NCI-H2107 treated with DMSO at 0.1 percent for 48 hours (cell line): ENCODE measurements around the gene ZFP1.
"Not testable (repeated sequence)": the region's sequence is repeated elsewhere in the genome, so short reads cannot be mapped to it uniquely, and the experiment has no call there.

Source experiments
- DNase-seq: peaks from one replicate; lab custom pipeline; 2025; ENCODE audit not compliant: unreplicated experiment; lab: John Stamatoyannopoulos, UW

ZFP1 gene

DNA sequence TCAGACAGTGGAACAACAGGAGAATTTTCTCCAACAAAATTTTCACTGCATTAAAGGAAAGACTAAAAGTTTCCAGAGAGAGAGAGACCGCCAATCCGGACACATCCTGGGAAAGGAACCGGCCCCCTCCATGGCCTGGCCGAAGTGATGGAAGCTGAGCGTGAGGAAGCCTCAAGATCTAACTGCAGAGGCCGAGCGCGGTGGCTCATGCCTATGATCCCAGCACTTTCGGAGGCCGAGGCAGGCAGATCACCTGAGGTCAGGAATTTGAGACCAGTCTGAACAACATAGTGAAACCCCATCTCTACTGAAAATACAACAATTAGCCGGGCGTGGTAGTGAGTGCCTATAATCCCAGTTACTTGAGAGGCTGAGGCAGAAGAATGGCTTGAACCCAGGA, 54.8 kb downstream of the ZFP1 start:
- DNase-seq: no peak

DNA sequence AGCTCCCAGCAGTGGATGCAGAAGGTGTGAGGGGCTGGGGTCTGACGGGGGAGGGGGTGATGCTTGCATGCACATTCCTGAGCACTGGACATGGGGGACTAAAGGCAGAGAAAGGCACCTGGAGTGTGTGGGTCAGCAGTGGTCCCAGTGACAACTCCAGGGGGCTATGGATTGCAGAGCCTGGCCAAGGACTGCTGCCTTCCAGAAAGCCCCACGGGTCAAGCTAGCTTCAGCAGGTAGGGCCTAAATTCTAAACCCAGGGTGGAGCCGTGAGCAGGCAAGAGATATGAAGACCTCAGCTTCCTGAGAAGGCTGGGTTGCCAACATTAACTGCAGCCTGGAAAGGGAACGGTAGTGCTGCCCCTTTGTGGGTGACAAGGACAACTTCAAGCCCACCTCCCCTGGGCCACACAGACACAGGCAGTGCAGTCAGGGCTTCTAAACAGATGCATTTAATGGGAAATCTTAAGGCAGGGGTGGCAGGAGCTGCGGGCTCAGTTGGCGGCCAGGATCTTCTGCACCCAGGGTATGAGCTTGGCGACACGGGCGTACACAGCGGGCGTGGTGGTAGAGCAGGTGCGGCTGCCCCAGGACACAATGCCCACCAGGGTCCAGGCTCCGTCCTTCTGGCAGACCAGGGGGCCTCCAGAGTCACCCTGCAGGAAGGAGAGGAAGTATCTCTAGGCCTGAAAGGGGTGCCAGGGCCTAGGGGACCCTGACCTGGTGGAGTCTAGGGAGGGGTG, 55.5 kb downstream of the ZFP1 start:
- no peak for DNase-seq

- no peak for DNase-seq
Observed at GRCh38 chr16:75204410-75204758, 56.1 kb downstream of the ZFP1 start.

DNA sequence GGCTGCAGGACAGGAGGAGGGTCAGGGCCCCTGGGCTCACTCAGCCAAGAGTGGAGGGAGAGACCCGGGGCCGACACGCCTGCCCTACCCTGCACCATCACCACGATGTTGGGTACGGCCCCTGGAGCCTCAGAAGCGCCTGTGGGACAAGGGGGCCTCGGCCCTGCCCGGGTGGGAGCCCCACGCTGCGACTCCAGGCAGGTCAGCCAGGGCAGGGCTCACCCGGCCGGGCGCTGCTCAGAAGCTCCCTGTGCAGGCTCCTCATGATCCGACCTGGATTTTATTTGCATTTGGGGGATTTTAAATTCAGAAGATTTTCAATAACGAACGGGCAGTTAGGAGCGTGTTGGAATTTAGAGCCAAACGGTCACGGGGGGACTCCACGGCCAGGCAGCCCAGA, 56.6 kb downstream of the ZFP1 start:
- DNase-seq: not testable (repeated sequence)

DNA sequence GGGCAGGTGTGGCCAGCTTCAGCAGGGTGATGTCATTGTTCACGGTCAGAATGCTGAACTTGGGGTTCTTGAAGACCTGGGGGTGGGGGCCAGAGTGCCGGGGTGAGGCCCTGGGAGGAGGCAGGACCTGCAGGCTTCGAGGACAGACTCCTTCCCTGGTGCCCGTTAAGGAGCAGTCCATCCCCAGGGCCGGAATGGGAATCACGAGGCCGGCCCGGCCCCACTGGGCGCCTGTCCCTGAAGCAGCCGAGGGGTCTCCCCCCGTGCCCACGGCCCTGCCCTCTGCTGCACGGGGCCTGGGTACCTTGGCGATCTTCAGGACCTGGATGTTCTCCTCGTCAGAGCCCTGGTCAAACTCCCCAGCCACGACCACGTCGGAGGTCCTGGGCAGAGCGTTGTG, 57.1 kb downstream of the ZFP1 start:
- not testable (repeated sequence) for DNase-seq

DNA sequence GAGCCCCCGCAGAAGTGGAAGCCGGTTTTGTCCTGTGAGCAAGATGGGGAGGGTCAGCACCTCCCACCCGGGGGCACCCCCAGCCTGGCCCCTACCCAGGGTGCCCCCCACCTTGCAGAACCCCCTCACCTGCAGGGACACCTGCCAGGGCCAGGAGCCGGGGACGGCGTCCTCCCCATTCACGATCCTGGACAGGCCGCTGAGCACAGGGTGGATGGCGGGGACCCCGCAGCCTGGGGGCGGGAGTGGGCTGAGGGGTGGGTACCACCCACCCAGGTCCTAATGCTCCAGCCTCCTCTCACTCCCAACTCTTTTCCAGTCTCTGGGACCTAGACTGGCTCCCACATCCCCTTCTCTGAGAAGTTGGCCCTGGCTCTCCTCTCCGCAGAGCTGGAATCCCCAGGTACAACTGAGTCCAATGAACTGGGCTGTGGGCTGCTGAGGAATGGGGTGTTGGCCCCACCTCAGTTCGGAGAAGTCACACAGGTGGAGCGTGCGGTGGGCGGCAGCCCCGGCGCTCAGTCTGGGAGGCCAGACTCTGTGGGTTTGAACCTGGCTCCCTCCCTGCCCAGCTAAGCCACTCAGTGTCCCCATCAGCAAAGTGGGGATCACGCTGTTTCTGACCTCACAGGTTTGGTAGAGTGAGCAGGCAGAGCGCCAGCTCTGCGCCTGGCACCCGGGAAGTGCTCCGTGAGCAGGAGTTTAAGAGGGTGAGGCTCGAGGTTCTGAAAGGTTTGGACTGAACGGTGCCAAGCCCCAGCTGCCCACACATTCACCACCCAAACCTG, 57.8 kb downstream of the ZFP1 start:
- not testable (repeated sequence) for DNase-seq

DNA sequence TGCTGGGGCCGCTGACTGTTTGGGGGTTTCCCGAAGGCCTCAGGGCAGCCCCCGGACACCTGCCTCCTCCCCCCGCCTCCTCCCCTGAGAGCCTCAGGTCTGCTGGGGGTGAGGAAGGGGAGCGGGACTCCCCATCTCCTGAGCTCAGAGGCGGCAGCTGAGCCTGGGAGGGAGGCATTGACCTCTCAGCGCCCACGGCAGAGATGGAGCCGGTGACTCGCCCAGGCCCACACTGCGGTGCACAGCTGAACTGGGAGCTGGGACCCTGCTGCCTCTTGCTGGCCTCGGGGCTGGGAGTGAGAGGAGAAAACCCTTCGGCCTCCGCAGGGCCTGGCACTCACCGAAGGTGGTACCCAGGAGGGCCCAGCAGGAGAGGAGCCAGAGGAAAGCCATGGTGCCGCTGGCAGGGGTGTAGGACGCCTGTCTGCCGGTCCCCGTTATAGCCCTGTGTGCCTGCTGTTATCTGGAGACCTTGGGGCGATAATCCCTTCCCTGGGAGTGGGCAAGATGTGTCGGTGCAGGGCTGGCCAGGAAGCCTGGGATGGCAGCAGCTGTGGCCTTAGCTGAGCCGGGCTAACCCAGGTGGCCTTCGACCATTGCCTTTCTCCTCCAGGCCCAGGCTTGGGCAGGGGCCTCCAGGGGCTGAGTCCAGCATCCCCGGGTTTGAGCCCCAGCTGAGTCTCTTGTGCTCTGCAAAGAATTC, 58.6 kb downstream of the ZFP1 start, which contains the start of gene CTRB2:
Gene CTRB2, minus strand, starts transcription at position 413 of the 703 bp plus-strand sequence. Its CDS starts 20 bp downstream, at position 393.
- no peak for DNase-seq

DNA sequence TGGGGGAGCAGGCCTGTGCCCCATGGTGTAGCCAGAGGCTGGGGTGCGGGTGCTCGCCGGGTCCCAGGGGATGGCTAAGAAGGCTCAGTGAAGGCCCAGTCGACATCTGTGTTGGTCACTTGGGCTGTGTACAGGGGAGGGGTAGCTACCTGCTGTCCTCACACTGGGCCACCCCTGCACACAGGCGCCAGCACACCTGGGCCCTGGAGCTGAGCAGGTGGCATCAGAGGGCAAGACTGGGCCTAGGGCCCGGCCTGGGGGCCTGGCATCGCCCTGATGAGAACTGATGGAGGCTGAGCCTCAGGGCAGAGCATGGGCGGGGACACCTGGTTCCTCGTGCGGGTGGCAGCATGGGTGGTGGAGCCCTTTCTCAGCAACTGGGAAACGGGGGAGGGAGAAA, 59.5 kb downstream of the ZFP1 start:
- DNase-seq: no peak

- no peak for DNase-seq
Observed at GRCh38 chr16:75208242-75208825, 60.0 kb downstream of the ZFP1 start.

- no peak for DNase-seq
Observed at GRCh38 chr16:75208861-75209505, 60.7 kb downstream of the ZFP1 start.

DNA sequence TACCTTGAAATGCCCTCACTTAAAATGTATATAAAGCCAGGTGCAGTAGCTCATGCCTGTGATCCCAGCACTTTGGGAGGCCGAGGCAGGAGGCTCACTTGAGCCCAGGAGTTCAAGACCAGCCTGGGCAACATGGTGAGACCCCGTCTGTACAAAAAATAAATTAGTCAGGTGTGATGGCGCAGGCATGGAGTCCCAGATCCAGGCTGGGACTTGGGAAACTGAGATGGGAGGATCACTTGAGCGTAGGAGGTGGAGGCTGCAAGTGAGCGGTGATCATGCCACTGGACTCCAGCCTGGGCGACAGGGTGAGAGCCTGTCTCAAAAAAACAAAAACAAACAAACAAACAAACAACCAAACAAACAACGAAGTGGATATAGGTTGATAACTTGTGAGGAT, 61.2 kb downstream of the ZFP1 start:
- not testable (repeated sequence) for DNase-seq

GRCh38 chr16:75209944-75210343, 61.6 kb downstream of the ZFP1 start:
- no peak for DNase-seq

- not testable (repeated sequence) for DNase-seq
Observed at GRCh38 chr16:75211286-75211685, 63.0 kb downstream of the ZFP1 start.

GRCh38 chr16:75216127-75216526, 67.8 kb downstream of the ZFP1 start:
- DNase-seq: no peak

DNA sequence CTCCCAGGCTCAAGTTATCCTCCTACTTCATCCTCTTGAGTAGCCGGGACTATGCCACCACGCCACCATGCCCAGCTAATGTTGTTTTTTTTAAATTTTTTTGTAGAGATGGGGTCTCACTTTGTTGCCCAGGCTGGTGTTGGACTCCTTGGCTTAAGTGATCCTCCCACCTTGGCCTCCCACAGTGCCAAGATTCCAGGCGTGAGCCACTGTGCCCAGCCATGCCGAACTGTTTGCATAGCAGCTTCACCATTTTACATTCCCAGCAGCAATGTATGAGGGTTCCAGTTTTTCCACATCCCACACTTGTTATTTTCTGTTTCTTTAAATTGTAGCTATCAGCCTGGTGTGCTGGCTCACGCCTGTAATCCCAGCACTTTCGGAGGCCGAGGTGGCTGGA, 68.3 kb downstream of the ZFP1 start:
- no peak for DNase-seq

DNA sequence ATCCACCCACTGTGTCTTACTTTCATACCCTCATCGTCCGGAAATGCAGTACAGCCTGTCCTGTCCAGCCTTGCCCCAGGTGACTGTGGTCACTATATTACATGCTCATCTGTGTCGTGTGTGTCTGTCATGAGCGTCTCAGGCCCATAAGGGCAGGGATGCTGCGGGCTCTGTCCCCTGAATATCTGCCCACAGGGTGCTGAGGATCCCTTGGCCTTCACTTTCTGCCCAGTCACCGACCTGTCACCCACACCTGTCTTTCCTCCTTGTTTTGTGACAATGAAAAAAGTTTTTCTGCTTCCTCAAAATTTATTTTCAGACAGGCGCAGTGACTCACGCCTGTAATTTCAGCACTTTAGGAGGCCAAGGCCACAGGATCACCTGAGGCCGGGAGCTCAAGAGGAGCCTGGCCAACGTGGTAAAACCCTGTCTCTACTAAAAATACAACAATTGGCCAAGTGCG, 69.1 kb downstream of the ZFP1 start:
- no peak for DNase-seq

DNA sequence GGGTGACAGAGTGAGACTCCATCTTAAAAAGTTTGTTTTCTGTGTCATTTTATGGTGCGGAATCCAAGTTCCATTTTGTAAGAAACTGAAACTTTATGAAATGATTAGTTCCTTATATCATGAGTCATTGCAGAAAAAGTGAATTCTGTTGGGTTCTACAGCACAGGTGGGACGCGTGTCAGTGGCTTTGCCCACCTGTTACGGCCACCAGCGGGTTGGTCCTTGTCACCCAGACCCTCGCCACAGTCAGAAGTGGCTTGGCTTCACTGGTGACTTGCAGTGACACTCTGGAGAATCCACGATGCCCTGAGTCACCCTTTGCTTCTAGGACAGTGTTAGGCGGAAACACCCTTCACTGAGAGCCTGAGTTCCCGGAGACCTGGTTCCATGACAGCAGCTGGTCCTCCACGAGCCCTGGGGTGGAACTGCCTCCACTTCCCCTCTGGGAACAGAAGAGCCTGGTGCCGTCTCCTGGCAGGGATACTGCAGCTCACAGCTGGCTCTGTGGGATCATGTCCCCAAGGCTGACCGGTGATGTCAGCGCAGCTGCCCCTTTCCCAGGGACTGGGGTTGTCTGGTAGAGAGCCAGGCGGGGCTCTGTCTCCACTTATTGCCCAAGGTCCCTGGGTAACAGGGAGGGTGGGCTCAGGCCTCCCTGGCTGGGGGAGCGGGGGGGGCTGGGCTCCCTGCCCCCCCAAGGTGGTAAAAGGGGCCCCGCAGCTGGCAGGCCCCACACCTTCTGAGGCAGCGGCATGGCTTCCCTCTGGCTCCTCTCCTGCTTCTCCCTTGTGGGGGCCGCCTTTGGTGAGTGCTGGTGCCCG, 70.1 kb downstream of the ZFP1 start, which contains the start of gene CTRB1:
Gene CTRB1, plus strand, starts transcription at position 733 of the 821 bp plus-strand sequence. Its CDS starts 20 bp downstream, at position 753.
- DNase-seq: no peak

DNA sequence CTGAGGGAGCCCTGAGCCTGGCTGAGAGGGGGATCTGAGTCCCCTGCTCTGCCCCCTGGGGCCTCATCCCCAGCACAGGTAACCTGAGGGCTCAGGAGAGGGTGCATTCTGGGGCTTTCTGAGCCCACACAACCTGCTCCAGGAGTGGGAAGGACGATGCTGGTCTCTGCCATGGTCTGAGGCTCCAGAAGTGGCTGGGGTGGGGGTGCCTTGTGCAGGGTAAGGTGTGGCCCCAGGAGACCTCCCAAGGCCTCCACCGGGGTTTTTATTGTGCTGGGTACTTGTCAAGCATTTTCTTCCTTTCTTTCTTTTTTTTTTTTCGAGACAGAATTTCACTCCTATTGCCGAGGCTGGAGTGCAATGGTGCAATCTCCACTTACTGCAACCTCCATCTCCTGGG, 70.8 kb downstream of the ZFP1 start:
- DNase-seq: no peak

GRCh38 chr16:75219838-75220237, 71.5 kb downstream of the ZFP1 start:
- no peak for DNase-seq
